H9 (cell line): ENCODE results near the gene SCML2. TPM values are rescaled to one million over a fixed set of nuclear protein-coding genes. Genes with fewer than 3 reads are reported as not detected.

ENCODE experiments used
- DNase-seq: peaks from one replicate; pipeline ENCODE4 v3.0.0-alpha.2; 2017
- H2AFZ ChIP-seq: one replicate; pipeline ENCODE4 v1.6.1; 2013; ENCODE audit warnings: mild to moderate bottlenecking, low read length, control low read depth, moderate library complexity
- H2AK5ac ChIP-seq: 2 replicates; pipeline ENCODE4 v1.6.1; 2013; ENCODE audit warnings: low read length, control low read depth, mixed read lengths; ENCODE audit not compliant: insufficient read length
- H2BK120ac ChIP-seq: one replicate; pipeline ENCODE4 v1.6.1; 2013; ENCODE audit warnings: low read depth, mild to moderate bottlenecking, low read length, control low read depth, inconsistent platforms; ENCODE audit not compliant: poor library complexity, severe bottlenecking
- H2BK12ac ChIP-seq: 2 replicates; pipeline ENCODE4 v1.6.1; 2013; ENCODE audit warnings: low read length, control low read depth, mixed read lengths, low read depth; ENCODE audit not compliant: insufficient read length
- H2BK15ac ChIP-seq: 2 replicates; pipeline ENCODE4 v1.6.1; 2013; ENCODE audit warnings: low read depth, low read length, control low read depth
- H2BK20ac ChIP-seq: one replicate; pipeline ENCODE4 v1.6.1; 2013; ENCODE audit warnings: low read depth, mild to moderate bottlenecking, low read length, control low read depth, inconsistent platforms; ENCODE audit not compliant: poor library complexity, severe bottlenecking
- H2BK5ac ChIP-seq: 2 replicates; pipeline ENCODE4 v1.6.1; 2013; ENCODE audit warnings: low read length, control low read depth, mixed read lengths; ENCODE audit not compliant: insufficient read length
- H3K14ac ChIP-seq: 2 replicates; pipeline ENCODE4 v1.6.1; 2013; ENCODE audit warnings: low read length, control low read depth; ENCODE audit not compliant: insufficient read depth
- H3K18ac ChIP-seq: 2 replicates; pipeline ENCODE4 v1.6.1; 2013; ENCODE audit warnings: low read depth, mild to moderate bottlenecking, mixed read lengths, low read length, control low read depth; ENCODE audit not compliant: insufficient read length
- H3K23ac ChIP-seq: 2 replicates; pipeline ENCODE4 v1.6.1; 2013; ENCODE audit warnings: low read length, control low read depth, mixed read lengths, low read depth; ENCODE audit not compliant: insufficient read length
- H3K23me2 ChIP-seq: 2 replicates; pipeline ENCODE4 v1.6.1; 2013; ENCODE audit warnings: low read depth, mild to moderate bottlenecking, mixed read lengths, low read length, control low read depth; ENCODE audit not compliant: insufficient read length, poor library complexity, severe bottlenecking
- H3K27ac ChIP-seq: 2 replicates; pipeline ENCODE4 v1.5.1; 2013; ENCODE audit warnings: low read length, control low read depth, mixed read lengths, low read depth; ENCODE audit not compliant: insufficient read length
- H3K27me3 ChIP-seq: 2 replicates; pipeline ENCODE4 v1.6.1; 2013; ENCODE audit warnings: low read length, control low read depth, inconsistent platforms; ENCODE audit not compliant: insufficient read depth
- H3K4ac ChIP-seq: 2 replicates; pipeline ENCODE4 v1.6.1; 2013; ENCODE audit warnings: low read depth, mild to moderate bottlenecking, control low read depth, inconsistent platforms, low read length, moderate library complexity
- H3K4me1 ChIP-seq: 2 replicates; pipeline ENCODE4 v1.6.1; 2013; ENCODE audit warnings: low read length, control low read depth, inconsistent platforms; ENCODE audit not compliant: insufficient read depth
- H3K4me2 ChIP-seq: 2 replicates; pipeline ENCODE4 v1.6.1; 2013; ENCODE audit warnings: low read length, control low read depth, mixed read lengths; ENCODE audit not compliant: insufficient read length, insufficient read depth
- H3K56ac ChIP-seq: 2 replicates; pipeline ENCODE4 v1.6.1; 2013; ENCODE audit warnings: low read depth, mild to moderate bottlenecking, mixed read lengths, low read length, control low read depth; ENCODE audit not compliant: insufficient read length
- H3K79me1 ChIP-seq: 2 replicates; pipeline ENCODE4 v1.6.1; 2013; ENCODE audit warnings: low read depth, mild to moderate bottlenecking, moderate library complexity, low read length, control low read depth, inconsistent platforms; ENCODE audit not compliant: insufficient read depth, poor library complexity, severe bottlenecking
- H3K79me2 ChIP-seq: 2 replicates; pipeline ENCODE4 v1.6.1; 2013; ENCODE audit warnings: low read length, control low read depth, inconsistent platforms; ENCODE audit not compliant: insufficient read depth
- H3K9ac ChIP-seq: 2 replicates; pipeline ENCODE4 v1.6.1; 2013; ENCODE audit warnings: low read length, control low read depth, mixed read lengths; ENCODE audit not compliant: insufficient read length; ENCODE audit errors: extremely low read depth
- H3K9me3 ChIP-seq: one replicate; pipeline ENCODE4 v1.6.1; 2013; ENCODE audit warnings: low read depth, low read length, inconsistent platforms; ENCODE audit not compliant: control insufficient read depth
- H3T11ph ChIP-seq: one replicate; pipeline ENCODE4 v1.6.1; 2013; ENCODE audit warnings: mild to moderate bottlenecking, low read length, control low read depth, inconsistent platforms
- H4K20me1 ChIP-seq: one replicate; pipeline ENCODE4 v1.6.1; 2013; ENCODE audit not compliant: control insufficient read depth, insufficient read length, insufficient read depth
- H4K5ac ChIP-seq: 2 replicates; pipeline ENCODE4 v1.6.1; 2013; ENCODE audit warnings: low read depth, mild to moderate bottlenecking, mixed read lengths, low read length, control low read depth; ENCODE audit not compliant: insufficient read length
- H4K8ac ChIP-seq: replicated peaks from 2 replicates; pipeline ENCODE4 v1.6.1; 2013; ENCODE audit warnings: low read length, control low read depth, mixed read lengths, low read depth; ENCODE audit not compliant: insufficient read length
- H4K91ac ChIP-seq: 2 replicates; pipeline ENCODE4 v1.6.1; 2013; ENCODE audit warnings: low read depth, mild to moderate bottlenecking, moderate library complexity, mixed read lengths, low read length, control low read depth; ENCODE audit not compliant: insufficient read length
- H3K27ac Mint-ChIP-seq, 3 experiments: 2 replicates in 2 of 3; 3 replicates in 1 of 3; pipeline ENCODE4 v1.8.0; 2020 to 2021; ENCODE audit warnings: mixed read lengths in 3 of 3, mild to moderate bottlenecking in 1 of 3, moderate library complexity in 1 of 3
- H3K27me3 Mint-ChIP-seq: 2 replicates; pipeline ENCODE4 v1.8.0; 2021; ENCODE audit warnings: low read depth, mild to moderate bottlenecking, moderate library complexity, mixed read lengths
- H3K36me3 Mint-ChIP-seq, 3 experiments: 2 replicates in 2 of 3; 3 replicates in 1 of 3; pipeline ENCODE4 v1.8.0; 2020 to 2021; ENCODE audit warnings: low read depth in 3 of 3, mixed read lengths in 3 of 3; ENCODE audit not compliant: insufficient read depth in 1 of 3
- H3K4me1 Mint-ChIP-seq, 2 experiments: 2 replicates each; pipeline ENCODE4 v1.8.0; 2020; ENCODE audit warnings: mixed read lengths in 2 of 2
- H3K4me3 Mint-ChIP-seq, 2 experiments: 2 replicates in 1 of 2; 3 replicates in 1 of 2; pipeline ENCODE4 v1.8.0; 2020 to 2021; ENCODE audit warnings: mild to moderate bottlenecking in 2 of 2, mixed read lengths in 2 of 2, moderate library complexity in 1 of 2
- H3K9me3 Mint-ChIP-seq, 2 experiments: 2 replicates in 1 of 2; 3 replicates in 1 of 2; pipeline ENCODE4 v1.8.0; 2020; ENCODE audit warnings: mild to moderate bottlenecking in 2 of 2, mixed read lengths in 2 of 2, moderate library complexity in 1 of 2
- WGBS: extraction: QIAGEN DNeasy Blood & Tissue Kit; methylation state at CpG from one replicate; pipeline ENCODE4 v1.1.7; 2013; ENCODE audit warnings: missing lambda C conversion rate, low lambda C conversion rate, mixed read lengths; ENCODE audit not compliant: insufficient read length; ENCODE audit errors: extremely low coverage; 5-methylcytosine and 5-hydroxymethylcytosine counted together
- total RNA-seq: library from RNA; stranded (reverse); gene quantifications from 2 replicates; pipeline ENCODE4 v1.2.1, GENCODE V29; 2021
- TF ChIP-seq, protein P1 (sequence below): fragments of 200-600 bp; sonication (generic); conservative IDR thresholded peaks from 3 replicates; pipeline ENCODE4 v1.8.0; 2021; ENCODE audit warnings: antibody characterized with exemption, mild to moderate bottlenecking

SCML2 gene
- total RNA-seq, 1 experiment from 2014 or later, result 15.5 TPM

DNA sequence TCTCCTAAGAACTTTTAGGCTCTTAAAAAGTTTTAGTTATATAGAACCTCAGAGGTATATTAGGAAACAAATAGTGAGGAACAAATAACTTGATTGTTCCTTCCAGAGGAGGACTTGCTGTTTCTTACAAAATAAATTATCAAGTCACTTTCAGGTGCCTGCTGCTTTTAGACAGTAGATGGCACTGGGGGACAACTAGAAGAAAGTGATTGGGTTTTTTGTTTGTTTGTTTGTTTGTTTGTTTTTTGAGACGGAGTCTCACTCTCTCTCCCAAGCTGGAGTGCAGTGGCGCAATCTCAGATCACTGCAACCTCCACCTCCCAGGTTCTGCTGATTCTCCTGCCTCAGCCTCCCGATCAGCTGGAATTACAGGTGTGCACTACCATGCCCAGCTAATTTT lies 35.5 kb upstream of the SCML2 start:
- H3K4me2 ChIP-seq, result no peak overlapping the region
- H2BK120ac ChIP-seq, result no peak overlapping the region
- H4K91ac ChIP-seq, result no peak overlapping the region
- H2BK15ac ChIP-seq, result no peak overlapping the region
- no peaks in the 10 kb centered on the region for H3K79me2 ChIP-seq
- H3K18ac ChIP-seq, result no peak overlapping the region
- H3K23ac ChIP-seq, result no peak overlapping the region
- Mint-ChIP-seq H3K4me3 (no peak overlapping the region), H3K27me3 (no peaks in the 10 kb centered on the region; the same call in 1 of the 2 replicates), H3K9me3 (peaks cover 46 to 50% of the 10 kb centered on the region in 2 experiments), H3K4me1 (no peaks in the 10 kb centered on the region; a peak in 1 of 4 replicates), H3K27ac (no peak overlapping the region), H3K36me3 (peaks cover 0 to 3% (median 2%) of the 10 kb centered on the region in 3 experiments; a peak in 2 of 7 replicates)
- H2AK5ac ChIP-seq, result no peak overlapping the region
- no peaks in the 10 kb centered on the region for H3K23me2 ChIP-seq
- DNase-seq, result no peak
- H4K5ac ChIP-seq, result no peak overlapping the region
- no peak overlapping the region for H4K8ac ChIP-seq
- H3K9ac ChIP-seq, result no peak overlapping the region
- H3T11ph ChIP-seq, result no peak overlapping the region
- no peak overlapping the region for H2BK20ac ChIP-seq
- H3K9me3 ChIP-seq, result peaks cover 22% of the 10 kb centered on the region
- H3K56ac ChIP-seq, result no peak overlapping the region
- no peak overlapping the region for H2BK12ac ChIP-seq
- TF ChIP-seq, protein P1, sequence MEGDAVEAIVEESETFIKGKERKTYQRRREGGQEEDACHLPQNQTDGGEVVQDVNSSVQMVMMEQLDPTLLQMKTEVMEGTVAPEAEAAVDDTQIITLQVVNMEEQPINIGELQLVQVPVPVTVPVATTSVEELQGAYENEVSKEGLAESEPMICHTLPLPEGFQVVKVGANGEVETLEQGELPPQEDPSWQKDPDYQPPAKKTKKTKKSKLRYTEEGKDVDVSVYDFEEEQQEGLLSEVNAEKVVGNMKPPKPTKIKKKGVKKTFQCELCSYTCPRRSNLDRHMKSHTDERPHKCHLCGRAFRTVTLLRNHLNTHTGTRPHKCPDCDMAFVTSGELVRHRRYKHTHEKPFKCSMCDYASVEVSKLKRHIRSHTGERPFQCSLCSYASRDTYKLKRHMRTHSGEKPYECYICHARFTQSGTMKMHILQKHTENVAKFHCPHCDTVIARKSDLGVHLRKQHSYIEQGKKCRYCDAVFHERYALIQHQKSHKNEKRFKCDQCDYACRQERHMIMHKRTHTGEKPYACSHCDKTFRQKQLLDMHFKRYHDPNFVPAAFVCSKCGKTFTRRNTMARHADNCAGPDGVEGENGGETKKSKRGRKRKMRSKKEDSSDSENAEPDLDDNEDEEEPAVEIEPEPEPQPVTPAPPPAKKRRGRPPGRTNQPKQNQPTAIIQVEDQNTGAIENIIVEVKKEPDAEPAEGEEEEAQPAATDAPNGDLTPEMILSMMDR, result peak; percentile 47
- H3K4ac ChIP-seq, result no peak overlapping the region
- no peak overlapping the region for H3K27ac ChIP-seq
- H3K4me1 ChIP-seq, result no peaks in the 10 kb centered on the region
- no peaks in the 10 kb centered on the region for H3K79me1 ChIP-seq
- no peaks in the 10 kb centered on the region for H3K27me3 ChIP-seq
- no peak overlapping the region for H3K14ac ChIP-seq
- no CpG with 5 or more reads among the region's 3 CpGs for WGBS
- no peaks in the 10 kb centered on the region for H4K20me1 ChIP-seq
- no peak overlapping the region for H2AFZ ChIP-seq
- H2BK5ac ChIP-seq, result no peak overlapping the region
